Measurements from ENCODE around the gene NUP214.
"Not testable (repeated sequence)": the region's sequence is repeated elsewhere in the genome, so short reads cannot be mapped to it uniquely, and the experiment has no call there.

NUP214 gene

GRCh38 chr9:131260751-131261452 is 135.5 kb downstream of the NUP214 start:
- no peak for DNase-seq (ENCODE audit: low read depth in 1 of 2, low spot score in 1 of 2)
- H3K27ac ChIP-seq (replicated peaks) = no peak overlapping the region; the same call in 1 of the 2 replicates
- TF ChIP-seq SPI1 (IDR thresholded peaks at IDR 0.05; ENCODE audit: borderline replicate concordance, low read depth) (no peak), GABPA (IDR thresholded peaks at IDR 0.05; ENCODE audit: low read depth) (no peak), CTCF (IDR thresholded peaks at IDR 0.05; ENCODE audit: insufficient read depth, low read length) (no peak), POLR2AphosphoS5 (IDR thresholded peaks at IDR 0.05; ENCODE audit: low read depth) (no peak)
- TF ChIP-seq, protein P1, sequence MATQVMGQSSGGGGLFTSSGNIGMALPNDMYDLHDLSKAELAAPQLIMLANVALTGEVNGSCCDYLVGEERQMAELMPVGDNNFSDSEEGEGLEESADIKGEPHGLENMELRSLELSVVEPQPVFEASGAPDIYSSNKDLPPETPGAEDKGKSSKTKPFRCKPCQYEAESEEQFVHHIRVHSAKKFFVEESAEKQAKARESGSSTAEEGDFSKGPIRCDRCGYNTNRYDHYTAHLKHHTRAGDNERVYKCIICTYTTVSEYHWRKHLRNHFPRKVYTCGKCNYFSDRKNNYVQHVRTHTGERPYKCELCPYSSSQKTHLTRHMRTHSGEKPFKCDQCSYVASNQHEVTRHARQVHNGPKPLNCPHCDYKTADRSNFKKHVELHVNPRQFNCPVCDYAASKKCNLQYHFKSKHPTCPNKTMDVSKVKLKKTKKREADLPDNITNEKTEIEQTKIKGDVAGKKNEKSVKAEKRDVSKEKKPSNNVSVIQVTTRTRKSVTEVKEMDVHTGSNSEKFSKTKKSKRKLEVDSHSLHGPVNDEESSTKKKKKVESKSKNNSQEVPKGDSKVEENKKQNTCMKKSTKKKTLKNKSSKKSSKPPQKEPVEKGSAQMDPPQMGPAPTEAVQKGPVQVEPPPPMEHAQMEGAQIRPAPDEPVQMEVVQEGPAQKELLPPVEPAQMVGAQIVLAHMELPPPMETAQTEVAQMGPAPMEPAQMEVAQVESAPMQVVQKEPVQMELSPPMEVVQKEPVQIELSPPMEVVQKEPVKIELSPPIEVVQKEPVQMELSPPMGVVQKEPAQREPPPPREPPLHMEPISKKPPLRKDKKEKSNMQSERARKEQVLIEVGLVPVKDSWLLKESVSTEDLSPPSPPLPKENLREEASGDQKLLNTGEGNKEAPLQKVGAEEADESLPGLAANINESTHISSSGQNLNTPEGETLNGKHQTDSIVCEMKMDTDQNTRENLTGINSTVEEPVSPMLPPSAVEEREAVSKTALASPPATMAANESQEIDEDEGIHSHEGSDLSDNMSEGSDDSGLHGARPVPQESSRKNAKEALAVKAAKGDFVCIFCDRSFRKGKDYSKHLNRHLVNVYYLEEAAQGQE (IDR thresholded peaks at IDR 0.05; ENCODE audit: insufficient replicate concordance, low read depth) = no peak
- no peak overlapping the region for H3K4me3 ChIP-seq (replicated peaks; ENCODE audit: insufficient read depth, low read length)
- H3K27me3 ChIP-seq (ENCODE audit: insufficient read depth, poor library complexity, severe bottlenecking) = no peaks in the 10 kb centered on the region

DNA sequence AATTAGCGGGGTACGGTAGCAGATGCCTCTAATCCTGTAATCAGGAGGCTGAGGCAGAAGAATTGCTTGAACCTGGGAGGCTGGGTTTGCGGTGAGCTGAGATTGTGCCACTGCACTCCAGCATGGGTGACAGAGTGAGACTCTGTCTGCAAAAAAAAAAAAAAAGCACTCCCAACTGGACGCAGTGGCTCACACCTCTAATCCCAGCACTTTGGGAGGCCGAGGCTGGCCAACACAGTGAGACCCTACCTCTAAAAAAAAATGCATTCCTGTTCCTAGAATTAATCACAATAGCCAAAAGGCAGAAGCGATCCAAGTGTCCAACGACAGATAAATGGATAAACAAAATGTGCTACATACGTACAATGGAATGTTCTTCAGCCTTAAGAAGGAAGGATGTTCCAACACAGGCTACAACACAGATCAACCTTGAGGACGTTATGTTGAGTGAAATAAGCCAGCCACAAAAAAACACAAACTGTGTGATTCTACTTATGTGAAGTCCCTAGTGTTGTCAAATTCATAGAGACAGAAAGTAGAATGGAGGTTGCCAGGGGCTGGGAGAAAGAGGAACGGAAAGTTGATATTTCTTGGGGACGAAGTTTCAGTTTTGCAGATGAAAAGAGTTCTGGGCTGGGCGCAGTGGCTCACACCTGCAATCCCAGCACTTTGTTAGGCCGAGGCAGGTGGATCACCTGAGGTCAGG is 137.1 kb downstream of the NUP214 start:
- DNase-seq (ENCODE audit: low read depth in 1 of 2, low spot score in 1 of 2) = no peak
- H3K27ac ChIP-seq (replicated peaks) = peak overlapping the region; percentile 41
- TF ChIP-seq SPI1 (IDR thresholded peaks at IDR 0.05; ENCODE audit: borderline replicate concordance, low read depth) = no peak
- TF ChIP-seq, protein P1 (IDR thresholded peaks at IDR 0.05; ENCODE audit: insufficient replicate concordance, low read depth) = no peak
- TF ChIP-seq GABPA (IDR thresholded peaks at IDR 0.05; ENCODE audit: low read depth) = no peak
- TF ChIP-seq POLR2AphosphoS5 (IDR thresholded peaks at IDR 0.05; ENCODE audit: low read depth) = no peak
- no peak overlapping the region for H3K4me3 ChIP-seq (replicated peaks; ENCODE audit: insufficient read depth, low read length)
- no peaks in the 10 kb centered on the region for H3K27me3 ChIP-seq (ENCODE audit: insufficient read depth, poor library complexity, severe bottlenecking)

- DNase-seq (ENCODE audit: low read depth in 1 of 2, low spot score in 1 of 2); H3K4me3 ChIP-seq (replicated peaks; ENCODE audit: insufficient read depth, low read length); H3K27me3 ChIP-seq (ENCODE audit: insufficient read depth, poor library complexity, severe bottlenecking): not testable (repeated sequence)
- peak overlapping the region; percentile 41 for H3K27ac ChIP-seq (replicated peaks)
Observed at GRCh38 chr9:131263033-131263343, 137.6 kb downstream of the NUP214 start.

DNA sequence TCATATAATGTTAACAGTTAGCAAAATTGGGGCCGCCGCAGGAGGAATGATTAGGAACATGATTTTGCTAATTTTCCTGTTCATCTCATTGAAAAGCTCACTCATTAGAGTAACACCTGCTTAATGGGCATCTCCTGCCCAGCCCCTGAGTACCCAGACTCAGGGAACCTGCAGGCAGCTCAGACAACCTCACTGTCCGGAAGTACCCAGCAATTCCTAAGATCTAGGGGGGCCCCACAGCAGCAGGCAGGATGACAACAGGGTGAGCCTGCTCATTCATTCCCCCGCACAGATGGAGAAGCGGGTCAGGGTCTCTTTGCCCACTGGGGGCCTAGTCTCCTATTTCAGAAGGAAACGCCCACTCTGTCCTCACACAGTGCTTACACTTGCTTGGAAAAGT is 138.3 kb downstream of the NUP214 start:
- peak overlapping the region; percentile 95 for H3K27ac ChIP-seq (replicated peaks)
- H3K4me3 ChIP-seq (replicated peaks; ENCODE audit: insufficient read depth, low read length) = no peak overlapping the region
- TF ChIP-seq GABPA (IDR thresholded peaks at IDR 0.05; ENCODE audit: low read depth) = no peak
- peak in 1 of 2 experiments; percentile 12 for DNase-seq (ENCODE audit: low read depth in 1 of 2, low spot score in 1 of 2)
- no peaks in the 10 kb centered on the region for H3K27me3 ChIP-seq (ENCODE audit: insufficient read depth, poor library complexity, severe bottlenecking)

GRCh38 chr9:131264231-131264630 is 138.8 kb downstream of the NUP214 start:
- TF ChIP-seq, protein P1 (IDR thresholded peaks at IDR 0.05; ENCODE audit: insufficient replicate concordance, low read depth) = no peak
- TF ChIP-seq POLR2AphosphoS5 (IDR thresholded peaks at IDR 0.05; ENCODE audit: low read depth) = no peak
- TF ChIP-seq GABPA (IDR thresholded peaks at IDR 0.05; ENCODE audit: low read depth) = no peak
- TF ChIP-seq SPI1 (IDR thresholded peaks at IDR 0.05; ENCODE audit: borderline replicate concordance, low read depth) = no peak
- TF ChIP-seq CTCF (IDR thresholded peaks at IDR 0.05; ENCODE audit: insufficient read depth, low read length) = no peak
- Histone ChIP-seq H3K27ac (replicated peaks) (peak overlapping the region; percentile 95), H3K27me3 (ENCODE audit: insufficient read depth, poor library complexity, severe bottlenecking) (no peaks in the 10 kb centered on the region), H3K4me3 (replicated peaks; ENCODE audit: insufficient read depth, low read length) (no peak overlapping the region; the same call in 1 of the 2 replicates)
- peak in 1 of 2 experiments; percentile 21 for DNase-seq (ENCODE audit: low read depth in 1 of 2, low spot score in 1 of 2)
